Testis (tissue), 2 donors: Measurements from ENCODE around the gene CD151.

Experiments used
- CTCF ChIP-seq, 3 experiments: fragments of 450-650 bp in 2 of 3; fragments of 200-600 bp in 1 of 3; sonication (generic) in 1 of 3; IDR thresholded peaks; one replicate each; pipeline ENCODE4 v1.5.1; 2016 to 2019; ENCODE audit warnings: antibody characterized with exemption in 3 of 3, mild to moderate bottlenecking in 2 of 3, moderate library complexity in 1 of 3
- POLR2A ChIP-seq: fragments of 450-650 bp; IDR thresholded peaks from one replicate; pipeline ENCODE4 v1.6.1; 2017; ENCODE audit warnings: antibody characterized with exemption, mild to moderate bottlenecking, moderate library complexity

GRCh38 chr11:846496-847098 is 13.8 kb downstream of the CD151 start:
- TF ChIP-seq CTCF (IDR thresholded peaks at IDR 0.05) (no peak), POLR2A (no peak)
